GM21367 (cell line): ENCODE data around the gene SLC7A6.
A peak's percentile ranks its signal among the peaks of the same experiment; 100 is the strongest.
"Not testable (repeated sequence)": the region's sequence is repeated elsewhere in the genome, so short reads cannot be mapped to it uniquely, and the experiment has no call there.

Experiments used
- ATAC-seq: cut with Tn5 transposase; IDR thresholded peaks from one replicate; pipeline ENCODE4 v1.9.1; 2021; ENCODE audit not compliant: unreplicated experiment

Gene SLC7A6

DNA sequence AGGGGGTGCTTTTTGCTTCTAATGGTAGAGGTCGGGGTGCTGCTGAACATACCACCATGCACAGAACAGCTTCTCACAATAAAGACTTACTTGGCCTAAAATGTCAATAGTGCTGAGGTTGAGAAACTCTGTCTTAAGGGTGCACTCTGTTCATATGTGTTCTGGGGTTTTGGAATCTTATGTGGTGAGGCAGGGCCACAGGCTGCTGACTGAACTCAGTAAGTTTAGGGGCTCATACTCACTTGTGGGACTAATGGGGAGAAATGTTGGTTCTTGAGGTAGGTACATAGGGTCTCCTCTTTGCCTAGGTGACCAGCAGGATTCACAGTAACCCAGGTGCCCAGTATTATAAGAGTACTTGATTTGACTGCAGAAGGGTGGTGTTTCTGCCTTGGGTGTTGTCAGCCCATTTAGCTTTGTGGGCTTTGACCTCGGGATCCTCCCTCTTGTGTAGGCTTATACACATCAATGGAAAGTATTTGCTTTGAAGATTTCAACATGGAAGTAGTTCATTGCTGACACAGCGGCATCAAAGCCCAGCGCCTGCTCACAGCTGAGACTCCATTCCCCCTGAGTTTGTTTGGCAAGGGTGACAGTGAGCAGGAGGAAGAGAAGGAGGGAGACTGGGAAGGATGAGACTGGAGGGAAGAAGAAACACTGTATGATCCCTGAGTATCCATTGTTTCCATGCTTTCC, 17.2 kb downstream of the SLC7A6 start:
- no peak for ATAC-seq

DNA sequence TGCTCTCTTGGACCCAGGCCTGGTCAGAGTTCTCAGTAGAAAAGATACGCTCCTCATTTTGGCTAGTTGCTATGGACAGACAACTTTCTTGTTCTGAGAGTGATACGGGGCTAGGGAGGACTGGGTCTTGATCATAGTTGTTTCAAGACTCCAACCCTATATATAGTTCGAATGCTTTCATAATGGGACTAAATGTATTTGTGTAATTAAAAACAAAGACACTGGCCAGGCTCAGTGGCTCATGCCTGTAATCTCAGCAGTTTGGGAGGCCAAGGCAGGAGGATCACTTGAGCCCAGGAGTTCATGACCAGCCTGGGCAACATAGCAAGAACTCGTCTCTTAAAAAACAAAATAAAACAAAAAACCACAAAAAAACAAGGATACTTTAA, 17.7 kb downstream of the SLC7A6 start:
- no peak for ATAC-seq

DNA sequence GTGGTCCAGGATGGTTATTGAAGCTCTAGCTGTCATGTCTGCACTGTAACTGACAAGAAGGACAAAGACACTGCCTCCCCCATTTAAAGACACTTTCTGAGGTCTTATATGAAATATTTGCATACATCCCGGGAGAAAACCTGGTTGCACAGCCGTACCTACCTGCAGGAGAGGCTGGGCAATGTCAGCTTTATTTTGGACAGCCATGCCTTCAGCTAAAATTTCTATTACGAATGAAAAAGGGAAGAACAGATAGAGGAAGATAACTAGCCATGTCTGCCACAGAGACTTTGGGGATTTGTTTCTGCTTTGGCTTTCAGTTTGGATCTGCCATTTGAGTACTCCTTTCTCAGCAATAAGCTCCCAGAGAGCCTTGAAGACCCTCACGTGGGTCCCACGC, 19.0 kb downstream of the SLC7A6 start:
- ATAC-seq, result no peak

DNA sequence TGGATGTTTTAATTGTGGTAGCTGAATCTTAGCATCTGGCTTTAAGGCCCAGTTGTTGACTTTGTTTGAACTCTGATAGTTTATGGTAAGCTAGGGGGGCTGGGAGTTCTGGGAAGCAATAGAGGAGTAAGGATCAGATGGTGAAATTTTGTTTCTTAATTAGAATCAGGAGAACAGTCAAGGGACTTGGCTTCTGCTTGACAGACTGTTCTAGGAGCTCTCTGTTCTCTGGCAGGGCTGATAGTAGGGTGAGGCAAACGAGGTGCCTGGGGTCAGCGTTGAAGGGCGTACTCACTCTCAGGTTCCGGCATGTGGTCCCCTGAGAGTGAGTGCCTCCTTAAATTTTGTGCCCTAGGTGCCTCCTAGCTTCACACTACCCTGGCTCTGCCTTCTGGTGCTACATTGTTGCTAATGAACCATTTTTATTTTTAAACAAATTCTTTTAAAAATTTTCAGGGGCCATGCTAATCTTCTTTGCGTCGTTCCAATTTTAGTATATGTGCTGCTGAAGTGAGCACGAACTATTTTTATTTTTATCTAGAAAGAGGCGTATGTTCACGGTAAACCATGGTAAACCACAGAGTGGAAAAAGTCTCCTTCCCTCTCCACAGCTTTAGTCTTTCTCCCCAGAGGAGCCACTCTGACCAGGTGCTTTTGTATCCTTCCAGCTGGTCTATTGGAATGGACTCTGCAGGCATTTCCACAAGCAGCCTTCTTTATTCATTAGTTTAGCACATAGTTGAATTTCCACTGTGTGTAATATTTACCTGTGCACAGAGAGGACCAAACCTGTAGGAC, 19.7 kb downstream of the SLC7A6 start:
- ATAC-seq, result no peak

DNA sequence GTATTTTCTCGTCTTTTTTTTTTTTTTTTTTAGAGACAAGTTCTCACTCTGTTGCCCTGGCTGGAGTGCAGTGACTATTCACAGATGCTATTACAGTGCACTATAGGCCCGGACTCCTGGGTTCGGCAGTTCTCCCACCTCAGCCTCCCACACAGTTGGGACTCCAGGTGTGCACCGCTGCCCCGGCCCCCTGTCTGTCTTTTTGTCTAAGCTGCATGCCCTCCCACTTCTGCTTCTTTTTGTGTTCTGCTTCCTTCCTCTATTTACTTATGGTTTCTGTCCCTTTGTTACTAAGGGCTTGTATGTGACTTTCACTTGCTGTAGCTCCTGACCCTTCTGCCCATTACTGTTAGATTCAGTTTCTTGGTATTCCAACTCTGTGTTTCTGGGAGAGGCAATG, 20.5 kb downstream of the SLC7A6 start:
- peak; percentile 57 for ATAC-seq

DNA sequence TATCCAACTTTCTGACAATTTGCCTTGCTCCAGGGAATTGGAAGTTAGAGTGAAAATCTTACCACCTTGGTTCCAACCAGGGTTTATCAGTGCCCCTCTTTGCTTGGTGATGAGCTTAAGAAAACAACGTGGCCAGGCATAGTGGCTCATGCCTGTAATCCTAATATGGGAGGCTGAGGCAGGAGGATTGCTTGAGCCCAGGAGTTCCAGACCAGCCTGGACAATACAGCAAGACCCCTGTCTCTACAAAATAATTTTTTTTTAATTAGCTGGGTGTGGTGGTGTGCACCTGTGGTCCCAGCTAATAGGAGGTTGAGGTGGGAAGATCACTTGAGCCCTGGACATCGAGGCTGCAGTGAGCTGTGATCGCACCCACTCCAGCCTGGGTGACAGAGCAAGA, 21.4 kb downstream of the SLC7A6 start:
- ATAC-seq, result no peak

DNA sequence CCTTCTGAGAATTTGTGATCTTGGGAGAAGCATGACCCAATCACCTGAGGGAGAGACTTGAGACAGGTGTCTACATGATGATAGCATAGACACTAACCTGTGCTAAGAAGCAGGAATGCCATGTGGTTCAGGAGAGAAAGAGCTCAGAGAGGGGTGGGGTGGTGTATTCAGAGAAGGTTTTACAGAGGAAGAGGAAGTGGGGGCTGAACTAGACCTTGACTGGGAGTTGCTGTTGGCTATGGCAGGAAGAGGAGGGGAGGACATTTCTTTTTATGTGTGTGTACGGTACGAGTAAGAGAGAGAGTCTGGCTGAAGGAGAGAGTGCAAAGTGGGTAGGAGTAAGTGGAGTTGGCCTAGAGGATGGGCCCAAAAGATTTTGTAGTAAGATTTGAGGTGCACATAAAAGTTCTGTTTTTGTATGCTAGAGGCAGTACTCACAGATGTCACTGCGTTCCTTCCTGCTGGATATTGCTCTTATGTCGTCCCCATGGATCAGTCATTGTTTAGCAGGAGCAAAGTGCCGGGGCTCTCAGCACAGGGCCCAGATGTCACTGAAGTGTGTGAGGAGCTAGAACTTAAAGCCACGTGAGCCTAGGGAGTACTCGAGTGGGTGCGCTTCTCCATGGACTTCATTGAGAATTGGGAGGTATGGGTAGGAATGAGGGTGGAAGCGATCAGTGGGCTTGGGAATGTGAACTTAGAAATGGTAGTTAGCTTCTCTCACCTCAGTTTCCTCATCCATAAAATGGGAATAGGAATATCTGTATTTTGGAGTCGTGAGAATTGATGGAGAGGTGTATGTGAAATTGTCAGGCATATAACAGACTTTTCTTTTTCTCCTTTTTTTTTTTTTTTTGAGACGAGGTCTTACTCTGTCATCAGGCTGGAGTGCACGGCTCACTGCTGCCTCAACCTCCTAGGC, 22.1 kb downstream of the SLC7A6 start:
- ATAC-seq, result no peak

DNA sequence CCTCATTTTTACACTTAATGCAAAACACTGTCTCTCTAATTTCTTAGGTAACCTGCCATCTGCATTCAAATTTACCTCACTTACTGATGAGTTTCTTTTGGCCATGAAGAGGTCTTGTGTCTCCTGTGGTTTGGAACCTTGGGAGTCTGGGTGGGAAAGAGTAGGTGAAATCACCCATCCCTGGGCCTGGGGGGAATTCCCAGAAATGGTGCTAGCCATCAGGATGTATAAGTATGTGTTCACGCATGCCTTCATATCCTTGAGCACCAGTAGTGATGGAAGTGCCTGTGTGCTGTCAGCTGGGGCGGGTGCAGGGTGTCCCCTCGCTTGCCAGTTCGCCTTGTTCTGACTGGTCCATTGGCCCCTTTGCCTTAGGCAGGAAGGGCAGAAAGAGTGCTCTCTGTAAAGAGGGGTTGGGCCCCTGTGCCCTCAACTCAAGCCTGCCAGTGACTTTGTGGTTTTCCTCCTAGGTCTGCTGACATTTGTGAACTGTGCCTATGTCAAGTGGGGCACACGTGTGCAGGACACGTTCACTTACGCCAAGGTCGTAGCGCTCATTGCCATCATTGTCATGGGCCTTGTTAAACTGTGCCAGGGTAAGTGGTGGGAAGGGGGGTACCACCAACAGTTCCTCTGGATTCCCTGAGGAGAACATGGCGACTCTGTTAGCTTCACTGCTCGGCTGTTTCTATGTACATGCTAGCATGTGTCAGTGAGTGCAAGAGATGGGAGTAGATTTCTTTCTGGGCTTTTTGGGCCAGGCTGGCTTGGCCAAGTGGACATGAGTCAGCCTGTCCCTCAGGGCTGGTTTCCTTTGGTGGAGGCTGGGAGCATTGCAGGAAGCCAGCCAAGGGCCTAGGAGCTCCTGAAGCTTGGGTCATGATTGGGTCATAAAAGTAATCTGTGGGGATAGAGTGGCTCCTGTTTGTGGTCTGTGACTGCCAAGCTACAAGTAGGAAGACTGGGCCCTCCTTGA, 23.2 kb downstream of the SLC7A6 start:
- no peak for ATAC-seq

DNA sequence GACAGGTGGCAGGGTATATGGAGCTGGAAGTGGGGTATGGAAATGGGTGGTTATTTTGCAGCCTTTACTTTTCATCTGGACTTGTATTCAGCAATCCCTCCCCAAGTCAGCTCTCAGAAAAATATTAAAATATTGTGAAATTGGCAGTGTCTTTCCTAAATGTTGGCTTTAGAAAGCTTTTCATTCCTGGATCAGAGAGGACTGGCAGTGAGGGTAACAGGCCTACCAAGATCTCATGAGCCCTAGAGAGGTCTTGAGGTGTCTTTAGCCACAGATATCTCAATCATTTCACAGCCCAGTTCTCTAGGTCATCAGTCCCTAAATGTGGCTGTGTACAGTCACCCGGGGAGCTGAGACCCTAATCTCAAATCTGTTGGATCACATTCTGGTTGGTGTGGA, 23.9 kb downstream of the SLC7A6 start:
- no peak for ATAC-seq

DNA sequence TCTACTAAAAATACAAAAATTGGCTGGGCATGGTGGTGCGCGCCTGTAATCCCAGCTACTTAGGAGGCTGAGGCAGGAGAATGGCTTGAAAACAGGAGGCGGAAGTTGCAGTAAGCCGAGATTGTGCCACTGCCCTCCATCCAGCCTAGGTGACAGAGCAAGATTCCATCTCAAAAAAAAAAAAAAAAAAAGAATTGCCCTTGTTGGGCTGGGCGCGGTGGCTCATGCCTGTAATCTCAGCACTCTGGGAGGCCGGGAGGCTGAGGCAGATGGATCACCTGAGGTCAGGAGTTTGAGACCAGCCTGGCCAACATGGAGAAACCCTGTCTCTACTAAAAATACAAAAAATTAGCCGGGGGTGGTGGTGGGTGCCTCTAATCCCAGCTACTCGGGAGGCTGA, 24.5 kb downstream of the SLC7A6 start:
- ATAC-seq, result not testable (repeated sequence)

DNA sequence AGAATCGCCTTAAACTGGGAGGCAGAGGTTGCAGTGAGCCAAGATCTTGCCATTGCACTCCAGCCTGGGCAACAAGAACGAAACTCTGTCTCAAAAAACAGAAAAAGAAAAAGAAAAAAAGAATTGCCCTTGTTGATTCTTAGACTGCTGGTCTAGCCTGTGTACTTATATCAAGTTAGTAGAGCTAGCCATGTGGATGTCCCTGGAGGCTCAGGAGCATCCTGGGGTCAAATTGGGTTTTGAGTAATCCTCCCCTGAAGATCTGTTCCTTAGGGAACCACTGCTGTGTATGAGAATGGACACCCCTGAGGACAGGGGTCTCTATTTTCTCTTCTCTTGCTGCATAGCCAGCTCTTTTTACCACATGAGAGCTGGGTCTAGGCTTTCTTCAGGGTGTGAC, 24.9 kb downstream of the SLC7A6 start:
- ATAC-seq, result no peak

DNA sequence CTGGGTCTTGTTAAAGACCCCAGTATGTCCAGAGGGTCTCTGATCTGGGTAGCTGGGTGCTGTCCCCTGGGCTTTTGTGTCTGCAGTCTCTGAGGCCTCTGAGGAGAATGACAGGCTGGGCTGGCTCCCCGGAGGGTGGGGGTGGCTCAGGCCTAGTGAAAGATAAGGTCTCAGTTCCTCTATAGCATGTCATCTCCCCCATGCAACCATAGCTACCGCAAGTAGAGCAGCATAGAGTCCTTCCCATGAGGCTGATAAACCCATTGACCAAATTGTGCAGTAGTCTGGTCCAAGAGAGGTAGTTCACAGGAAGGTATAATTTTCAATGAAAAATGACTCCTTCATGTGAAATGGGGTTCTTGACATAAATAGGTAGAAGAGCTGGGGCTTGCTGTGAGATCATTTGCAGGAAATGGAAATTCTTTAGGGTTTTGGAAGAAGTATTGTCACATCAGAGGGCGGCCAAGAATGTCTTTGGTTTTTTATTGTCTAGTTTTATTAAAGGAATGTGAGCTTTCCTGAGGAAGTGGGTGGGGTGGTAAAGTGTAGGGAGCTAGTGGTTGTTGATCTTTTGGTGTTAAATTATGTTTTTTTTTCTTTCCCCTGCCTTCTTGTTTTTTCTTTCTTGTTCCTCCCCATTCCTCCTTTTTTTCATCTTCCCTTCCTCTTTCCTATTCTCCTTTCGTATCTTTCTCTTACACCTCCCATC, 25.4 kb downstream of the SLC7A6 start:
- peak; percentile 67 for ATAC-seq

DNA sequence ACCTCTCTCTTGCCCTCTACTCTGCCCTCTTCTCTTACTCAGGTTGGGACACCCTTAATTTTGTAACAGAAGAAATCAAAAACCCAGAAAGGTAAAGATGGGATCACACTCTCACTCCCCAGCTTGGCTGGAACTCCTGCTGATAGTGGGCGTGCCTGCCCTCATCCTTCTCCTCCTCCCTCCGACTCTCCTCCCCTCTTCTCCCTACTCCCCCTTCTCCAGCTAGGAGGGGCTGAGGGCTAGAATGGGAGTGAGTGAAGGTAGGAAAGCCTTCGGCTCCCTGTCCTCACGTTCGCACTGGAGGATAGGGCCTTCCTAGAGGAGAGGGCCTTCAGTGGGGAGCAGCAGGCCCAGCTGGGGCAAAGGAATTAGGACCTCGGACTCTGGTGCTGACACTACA, 26.1 kb downstream of the SLC7A6 start:
- ATAC-seq, result no peak

DNA sequence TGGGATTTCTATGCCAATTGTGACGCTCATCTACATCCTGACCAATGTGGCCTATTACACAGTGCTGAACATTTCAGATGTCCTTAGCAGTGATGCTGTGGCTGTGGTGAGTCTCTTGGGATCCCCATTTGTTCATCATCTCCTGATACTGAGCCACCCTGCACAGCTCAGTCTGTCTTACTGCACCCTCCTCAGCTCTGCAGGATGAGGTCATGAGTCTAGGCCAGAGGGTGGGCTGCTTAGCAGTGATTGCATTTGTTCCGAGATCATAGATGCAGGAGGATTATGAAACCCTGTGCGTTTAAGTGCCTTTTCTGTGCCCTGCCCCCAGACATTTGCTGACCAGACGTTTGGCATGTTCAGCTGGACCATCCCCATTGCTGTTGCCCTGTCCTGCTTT, 26.9 kb downstream of the SLC7A6 start:
- ATAC-seq, result no peak

DNA sequence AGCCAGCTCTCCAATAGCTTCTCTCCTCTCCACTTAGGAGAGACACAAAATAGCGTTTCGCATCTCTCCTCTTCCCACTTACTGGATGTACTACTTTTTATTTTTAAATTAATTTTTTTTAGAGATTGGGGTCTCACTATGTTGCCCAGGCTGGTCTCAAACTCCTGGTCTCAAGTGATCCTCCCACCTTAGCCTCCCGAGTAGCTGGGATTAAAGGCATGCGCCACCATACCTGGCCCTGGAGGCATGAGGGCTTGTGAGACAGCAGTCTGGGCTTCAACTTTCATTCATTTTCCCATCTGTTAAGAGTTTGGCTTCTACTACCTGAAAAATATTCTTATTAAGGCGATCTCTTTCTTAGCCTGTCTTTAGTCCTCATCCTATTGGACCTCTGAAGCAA, 28.1 kb downstream of the SLC7A6 start:
- no peak for ATAC-seq

DNA sequence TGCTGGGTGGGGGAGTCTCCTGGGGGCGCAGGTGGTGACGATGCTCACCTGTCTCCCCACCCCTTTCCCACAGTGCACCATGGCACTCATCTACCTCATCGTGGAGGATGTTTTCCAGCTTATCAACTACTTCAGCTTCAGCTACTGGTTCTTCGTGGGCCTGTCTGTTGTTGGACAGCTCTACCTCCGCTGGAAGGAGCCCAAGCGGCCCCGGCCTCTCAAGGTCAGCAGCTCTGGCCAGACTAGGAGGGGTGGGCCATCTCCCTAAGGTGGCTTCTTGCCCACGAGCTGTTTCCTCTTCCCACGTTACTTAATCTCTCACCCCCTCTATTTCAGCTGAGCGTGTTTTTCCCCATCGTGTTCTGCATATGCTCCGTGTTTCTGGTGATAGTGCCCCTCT, 32.0 kb downstream of the SLC7A6 start:
- ATAC-seq, result no peak

DNA sequence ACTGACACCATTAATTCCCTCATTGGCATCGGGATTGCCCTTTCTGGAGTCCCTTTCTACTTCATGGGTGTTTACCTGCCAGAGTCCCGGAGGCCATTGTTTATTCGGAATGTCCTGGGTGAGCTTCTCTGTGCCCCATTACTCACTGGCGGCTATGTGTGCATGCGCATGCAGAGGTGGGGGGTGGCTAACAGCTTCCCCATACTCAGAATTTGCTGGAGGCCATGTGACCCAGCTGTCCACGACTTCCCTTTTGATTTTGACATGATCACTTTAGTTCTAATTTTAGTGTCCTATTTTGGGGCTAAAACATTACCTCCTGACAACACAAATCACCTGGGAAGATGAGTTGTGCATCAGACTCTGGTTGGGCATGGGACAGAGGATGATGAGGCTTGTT, 32.4 kb downstream of the SLC7A6 start:
- no peak for ATAC-seq

DNA sequence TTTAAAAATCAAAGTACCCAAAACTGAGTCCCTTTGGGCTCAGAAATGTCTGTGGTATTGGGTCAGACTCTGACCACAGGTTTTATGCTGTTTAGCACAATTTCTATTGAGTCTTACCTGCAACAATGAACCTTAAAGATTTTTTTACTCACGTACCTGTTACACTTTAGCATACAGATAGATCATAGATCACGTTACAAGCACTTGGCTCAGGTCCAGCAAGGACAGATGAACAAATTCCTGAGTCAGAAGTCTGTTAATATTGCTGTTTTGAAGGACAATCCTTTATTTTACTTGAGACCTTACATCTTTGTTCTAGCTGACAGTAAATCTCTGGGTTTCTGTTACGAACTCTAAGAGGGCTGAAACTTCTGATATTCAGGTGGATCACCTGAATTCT, 33.6 kb downstream of the SLC7A6 start:
- no peak for ATAC-seq

DNA sequence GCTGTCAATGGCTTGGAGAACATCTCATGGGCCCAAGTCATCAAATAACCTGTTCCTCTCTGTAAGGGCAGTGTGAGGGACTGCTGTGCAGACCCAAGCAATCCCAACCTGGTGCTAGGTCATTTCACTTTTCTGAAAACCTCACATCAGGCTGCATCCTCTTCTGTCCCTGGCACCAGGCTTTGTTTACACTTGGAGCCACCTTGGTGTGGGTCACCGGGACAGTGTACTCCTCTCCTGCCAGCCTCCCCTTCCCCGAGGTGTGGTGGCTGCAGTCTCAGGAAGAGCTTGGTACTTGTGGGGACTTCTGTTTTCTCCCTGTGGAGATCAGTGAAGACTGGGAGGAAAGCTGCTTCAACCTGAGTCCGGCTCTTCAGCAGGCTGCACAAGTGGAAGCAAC, 34.0 kb downstream of the SLC7A6 start:
- no peak for ATAC-seq
